ENCODE measurements around the gene PHF21A.

Gene PHF21A

DNA sequence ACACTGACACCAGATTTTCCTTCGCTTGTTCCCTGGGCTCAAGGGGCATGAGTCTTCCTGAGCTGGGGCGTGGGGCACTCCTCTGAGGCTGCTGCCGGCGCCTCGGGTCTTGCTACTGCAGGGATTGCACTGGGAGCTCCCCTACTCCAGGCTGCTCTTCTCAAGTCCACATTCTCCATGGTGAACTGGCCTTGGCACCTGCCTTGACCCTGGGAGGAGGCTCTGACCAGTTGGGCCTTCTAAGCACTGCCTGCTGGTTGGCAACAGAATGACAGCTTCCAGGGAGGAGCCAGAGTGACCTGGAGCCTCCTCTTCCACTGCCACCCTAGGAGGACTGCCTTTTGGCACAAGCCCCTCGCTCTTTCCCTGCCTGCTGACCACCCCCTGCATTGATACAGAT lies 223.7 kb downstream of the PHF21A start:
- FAIRE-seq: no peak

DNA sequence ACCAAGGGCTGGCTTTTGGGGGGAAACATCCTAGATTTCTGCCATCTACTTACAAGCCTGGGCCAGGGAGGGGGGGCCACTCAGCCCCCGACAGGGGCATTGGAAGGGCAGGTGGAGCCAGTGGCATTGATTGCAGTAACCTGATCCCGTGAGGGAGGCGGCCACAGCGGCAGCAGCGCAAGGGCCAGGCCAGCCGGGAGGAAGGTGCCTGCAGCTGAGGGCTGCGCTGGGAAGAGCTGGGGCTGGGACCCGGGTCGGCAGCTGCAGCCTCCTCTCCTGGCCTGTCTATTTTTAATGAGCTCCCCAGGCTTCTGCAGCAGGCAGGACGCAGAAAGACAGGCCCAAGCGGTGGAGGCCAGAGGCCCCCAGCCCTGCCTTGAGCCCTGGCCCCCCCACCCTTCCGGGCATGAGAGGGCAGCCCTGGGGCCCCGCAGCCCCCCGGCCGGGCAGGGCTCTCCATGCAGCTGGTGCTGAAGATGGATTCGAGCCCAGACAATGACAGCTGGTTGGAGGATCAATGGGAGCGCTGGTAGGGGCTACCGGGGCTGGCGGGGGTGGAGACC lies 224.8 kb downstream of the PHF21A start:
- no peak for FAIRE-seq

DNA sequence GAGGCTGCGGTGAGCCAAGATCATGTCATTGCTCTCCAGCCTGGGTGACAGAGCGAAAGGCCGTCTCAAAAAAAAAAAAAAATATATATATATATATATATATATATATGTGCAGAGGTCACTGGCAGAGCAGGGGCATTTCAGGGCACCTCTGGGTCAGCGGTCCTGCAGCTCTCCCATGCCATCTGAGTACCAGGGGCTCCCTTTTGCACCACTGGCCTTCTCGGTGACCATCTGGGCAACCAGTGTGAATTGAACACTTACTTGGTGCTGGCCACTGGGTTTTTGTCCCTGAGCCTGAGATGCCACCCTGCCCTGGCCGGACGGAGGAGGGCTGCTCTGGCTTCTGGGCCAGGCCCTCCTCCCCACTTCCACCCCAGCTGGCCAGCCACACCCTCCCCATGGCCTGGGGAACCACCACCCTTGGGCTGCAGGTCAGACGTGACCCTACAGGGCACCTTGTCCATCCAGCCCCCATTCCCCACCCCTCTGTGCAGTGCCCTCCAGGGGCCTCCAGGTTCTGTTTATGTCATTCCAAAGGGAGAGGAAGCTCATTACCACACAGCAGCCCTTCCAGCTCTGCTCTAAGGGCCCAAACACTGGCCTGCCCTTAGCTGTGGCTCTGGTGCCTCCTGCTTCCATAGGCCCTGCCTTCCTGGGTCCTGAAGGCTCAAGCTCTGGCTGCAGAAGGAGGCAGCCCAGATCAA lies 225.5 kb downstream of the PHF21A start:
- no peak for FAIRE-seq

DNA sequence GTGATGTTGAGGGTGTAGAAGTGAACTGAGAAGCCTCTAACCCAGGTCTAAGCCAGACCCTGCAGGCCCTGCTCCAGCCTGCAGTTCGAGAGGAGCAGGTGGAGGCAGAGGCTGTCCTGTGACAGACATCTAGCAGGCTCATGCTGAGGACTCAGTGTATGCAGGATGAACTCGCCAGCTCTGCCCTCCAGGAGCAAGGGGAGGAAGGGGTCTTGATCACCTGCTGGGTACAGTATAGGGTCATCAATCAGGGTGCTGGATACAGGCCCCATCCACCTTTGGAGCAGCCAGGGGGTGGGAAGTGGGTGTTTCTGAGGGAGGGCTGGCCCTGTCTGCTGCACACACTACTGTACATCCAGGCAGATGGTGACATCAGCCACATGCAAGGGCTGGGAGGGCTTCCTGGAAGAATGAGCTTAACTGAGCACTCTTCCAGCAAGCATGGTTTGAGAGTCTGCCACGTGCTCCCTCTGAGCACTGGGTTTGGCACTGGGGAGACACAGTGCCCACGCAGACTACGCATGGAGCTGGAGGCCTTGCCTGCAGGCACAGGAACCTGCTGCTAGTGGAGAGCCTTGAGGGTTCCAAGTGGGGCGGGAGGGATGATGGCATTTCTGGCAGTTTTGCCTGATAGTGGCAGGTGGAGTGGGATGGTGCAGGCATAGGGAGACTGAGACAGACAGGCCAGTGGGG lies 226.6 kb downstream of the PHF21A start:
- no peak for FAIRE-seq

DNA sequence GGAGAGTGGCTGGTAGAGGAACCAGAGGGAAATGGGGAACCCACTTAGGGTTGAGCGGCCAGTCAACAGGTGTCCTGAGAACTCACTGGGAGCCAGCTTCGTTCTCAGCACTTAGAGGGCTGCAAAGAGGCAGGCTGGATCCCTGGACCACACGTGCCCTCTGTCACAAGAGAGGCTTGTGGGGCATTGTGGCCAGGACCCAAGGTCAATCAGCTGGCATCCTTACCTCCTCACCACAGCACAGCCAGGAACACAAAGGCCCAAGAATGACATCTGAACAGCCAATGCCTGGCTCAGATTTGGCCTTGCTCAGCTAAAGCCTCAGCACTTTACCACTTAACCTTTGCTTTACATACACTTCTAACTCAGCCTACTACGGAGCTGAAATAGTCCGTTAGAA lies 228.4 kb downstream of the PHF21A start:
- FAIRE-seq: no peak

DNA sequence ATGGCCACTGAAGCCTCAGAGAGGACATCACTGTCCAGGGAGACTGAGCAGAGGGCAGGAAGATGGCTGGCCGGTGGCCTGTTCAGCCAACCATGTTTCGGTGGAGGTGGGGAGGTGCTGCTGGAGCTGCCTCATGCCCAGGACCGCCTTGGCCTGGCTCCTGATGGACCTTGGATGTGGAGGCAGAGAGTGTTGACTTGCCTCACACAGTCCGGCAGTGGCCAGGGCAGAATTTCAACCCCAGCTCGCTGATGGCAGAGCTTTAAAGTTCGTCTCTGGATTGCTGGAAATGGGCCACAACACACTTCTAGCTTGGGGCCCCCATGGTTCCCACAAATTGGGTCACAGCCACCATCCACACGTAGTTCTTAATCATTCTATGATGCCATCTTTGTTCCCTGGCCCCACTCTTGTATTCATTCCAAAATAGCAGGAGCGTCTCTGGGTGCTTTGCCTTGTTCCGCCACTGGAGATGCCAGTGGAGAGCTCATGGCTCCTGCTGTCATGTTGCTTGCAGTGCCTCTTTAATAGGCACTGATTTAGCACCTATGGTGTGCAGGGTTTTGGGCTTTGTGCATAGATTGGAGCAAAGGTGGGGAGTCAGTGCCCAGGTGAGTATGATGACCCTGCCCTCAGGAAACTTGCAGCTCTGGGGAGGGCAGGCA lies 230.2 kb downstream of the PHF21A start:
- no peak for FAIRE-seq

DNA sequence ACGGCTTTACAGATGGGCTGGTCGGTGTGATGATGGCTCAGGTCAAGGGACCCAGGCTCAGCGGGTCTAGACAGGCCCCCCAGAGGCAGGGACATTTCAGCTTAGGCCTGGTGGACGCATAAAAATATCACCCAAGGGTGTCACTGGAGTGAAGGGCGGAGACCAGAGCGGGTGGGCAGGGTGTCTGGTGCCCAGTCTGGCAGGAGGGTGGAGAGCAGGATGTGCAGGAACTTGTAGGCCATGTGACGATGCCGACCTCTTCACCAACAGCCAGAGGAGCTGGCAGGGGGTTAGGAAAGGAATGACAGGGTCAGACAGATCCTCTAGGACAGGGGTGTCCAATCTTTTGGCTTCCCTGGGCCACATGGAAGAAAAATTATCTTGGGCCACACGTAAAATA lies 231.3 kb downstream of the PHF21A start:
- FAIRE-seq: no peak

DNA sequence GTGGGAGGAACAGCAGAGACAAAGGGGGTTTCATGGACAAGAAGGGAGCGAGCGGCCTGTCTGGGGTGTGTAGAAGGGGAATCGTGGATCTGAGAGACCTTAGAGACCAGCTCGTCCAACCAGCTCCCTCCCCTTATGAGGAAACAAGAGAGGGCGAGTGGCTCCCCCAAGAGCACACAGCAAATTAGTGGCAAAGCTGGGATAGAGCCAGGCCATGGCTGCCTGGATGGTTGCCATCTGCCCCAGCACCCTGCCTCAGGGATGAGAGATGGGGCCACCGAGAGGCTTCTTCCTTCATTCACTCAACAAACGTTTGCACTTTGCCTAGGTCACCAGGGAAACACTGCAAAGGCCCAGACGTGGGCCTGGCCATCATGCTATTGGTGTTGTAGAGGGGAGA lies 231.7 kb downstream of the PHF21A start:
- FAIRE-seq: no peak

DNA sequence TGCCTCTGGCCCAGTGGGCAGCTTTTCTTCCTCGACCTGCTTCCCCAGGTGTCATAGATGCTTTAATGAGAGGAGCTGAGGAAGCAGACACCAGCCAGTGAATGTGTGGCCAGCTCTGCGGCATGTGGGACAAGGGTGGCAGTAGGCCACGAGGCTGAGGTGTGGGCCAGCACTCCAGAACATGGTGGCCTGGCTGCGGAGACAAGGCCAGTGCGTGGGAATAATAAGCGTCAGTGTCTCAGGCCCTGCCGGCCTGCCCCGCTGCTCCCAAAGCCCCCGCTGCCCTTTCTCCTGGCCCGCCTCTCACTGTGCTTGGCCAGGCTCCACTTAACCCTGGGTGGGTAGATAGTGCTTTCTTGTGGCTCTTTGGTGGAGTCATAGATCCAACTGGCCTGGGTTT lies 233.7 kb downstream of the PHF21A start:
- no peak for FAIRE-seq

DNA sequence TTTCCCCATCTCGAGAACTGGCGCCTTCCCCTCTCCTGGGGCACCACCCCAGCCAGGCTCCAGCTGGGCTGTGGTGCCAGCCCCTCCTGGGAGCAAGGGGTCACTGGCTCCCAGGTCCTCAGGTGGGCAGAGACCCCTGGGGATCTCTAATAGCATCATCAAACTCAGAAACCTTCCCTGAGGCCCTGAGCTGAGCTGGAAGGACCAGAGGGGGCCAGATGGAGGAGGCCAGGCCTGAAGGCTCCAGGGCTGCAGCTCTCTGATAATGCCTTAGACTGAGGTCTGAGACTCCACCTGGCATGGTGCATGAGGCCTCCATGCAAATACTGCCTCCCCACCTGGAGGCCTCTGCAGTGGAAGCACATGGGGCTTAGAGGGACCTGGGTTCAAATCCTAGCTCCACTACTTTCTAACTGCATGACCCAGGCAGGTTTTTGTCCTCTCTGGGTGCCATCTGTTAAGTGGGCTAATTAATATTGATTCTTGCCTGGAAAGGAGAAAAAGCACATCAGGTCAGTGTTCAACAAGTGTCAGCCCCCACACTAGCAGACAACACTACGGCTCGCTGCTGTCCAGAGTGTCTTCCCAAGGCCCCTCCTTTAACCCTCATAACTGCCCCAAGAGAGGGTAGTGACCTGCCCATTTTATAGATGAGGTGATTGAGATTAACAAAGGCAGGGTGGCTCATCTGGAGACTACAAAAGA lies 234.3 kb downstream of the PHF21A start:
- FAIRE-seq: no peak

DNA sequence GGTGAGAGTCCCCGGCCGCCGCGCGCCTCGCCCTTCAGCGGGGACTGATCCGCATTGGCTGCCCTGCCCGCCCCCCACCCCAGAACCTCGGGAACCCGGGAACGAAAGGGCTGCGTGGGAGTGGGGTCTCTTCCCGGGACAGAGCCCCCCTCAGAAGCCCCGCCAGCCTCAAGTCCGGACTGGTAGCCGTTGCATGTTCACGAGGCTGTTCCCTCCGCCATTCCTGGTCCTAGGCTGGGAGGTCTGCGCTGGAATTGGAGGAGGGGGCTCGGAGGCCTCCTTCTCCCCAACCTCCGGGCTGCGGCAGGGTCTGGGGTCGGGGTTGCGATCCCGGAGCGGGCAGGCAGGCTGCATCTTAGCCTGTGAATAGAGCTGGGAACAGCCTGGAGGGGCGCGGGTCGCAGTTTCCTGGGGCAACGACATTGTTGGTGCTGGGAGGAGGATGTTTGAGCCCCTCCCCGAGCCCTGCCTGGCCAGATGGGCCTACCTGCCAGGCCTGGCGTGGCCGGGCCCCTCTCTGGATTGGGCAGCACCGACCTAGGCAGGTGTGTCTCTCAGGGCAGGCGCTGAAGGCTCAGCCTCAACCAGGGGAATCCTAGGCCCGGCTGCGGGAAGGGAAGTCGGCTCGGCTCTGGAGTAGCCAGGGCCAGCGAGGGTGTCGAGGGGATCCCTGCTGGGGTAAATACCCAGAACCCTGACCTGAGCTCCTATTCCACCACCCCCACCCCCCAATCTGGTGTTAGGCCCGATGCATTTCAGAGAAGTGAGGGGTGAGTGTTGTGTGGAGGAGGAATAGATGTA lies 235.1 kb downstream of the PHF21A start:
- FAIRE-seq: no peak

DNA sequence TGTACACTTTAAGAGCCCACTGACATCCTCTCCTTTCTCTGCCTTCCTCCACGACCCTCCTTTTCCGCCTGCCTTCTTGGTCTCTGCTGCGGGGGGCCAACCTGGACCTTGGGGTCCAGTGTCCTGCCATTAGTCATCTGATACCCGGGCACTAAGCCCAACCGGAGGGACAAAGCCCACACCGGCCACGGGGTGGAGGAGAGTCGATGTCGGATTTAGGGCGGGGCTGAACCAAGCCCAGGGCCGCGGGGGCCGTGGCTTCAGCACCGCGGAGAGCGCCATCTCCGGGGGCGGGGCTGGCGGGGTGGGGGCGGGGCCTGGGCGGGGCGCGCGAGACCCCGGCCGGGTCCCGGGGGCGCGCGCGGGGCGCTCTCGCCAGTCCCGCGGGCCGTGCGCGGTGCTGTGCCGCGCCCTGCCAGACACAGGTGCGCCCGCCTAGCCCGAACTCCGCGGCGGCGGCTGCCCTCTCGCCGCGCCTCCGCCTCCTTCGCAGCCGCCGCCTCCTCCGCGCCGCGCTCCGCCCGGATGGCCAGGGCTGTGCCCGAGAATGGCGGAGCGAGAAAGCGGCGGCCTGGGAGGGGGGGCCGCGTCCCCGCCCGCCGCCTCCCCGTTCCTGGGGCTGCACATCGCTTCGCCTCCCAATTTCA lies 235.9 kb downstream of the PHF21A start, which contains the start of gene MAPK8IP1:
Gene MAPK8IP1 (plus strand): TSS at position 378 of the 647 bp plus-strand sequence. CDS start 170 bp downstream, at position 548.
- FAIRE-seq: no peak

DNA sequence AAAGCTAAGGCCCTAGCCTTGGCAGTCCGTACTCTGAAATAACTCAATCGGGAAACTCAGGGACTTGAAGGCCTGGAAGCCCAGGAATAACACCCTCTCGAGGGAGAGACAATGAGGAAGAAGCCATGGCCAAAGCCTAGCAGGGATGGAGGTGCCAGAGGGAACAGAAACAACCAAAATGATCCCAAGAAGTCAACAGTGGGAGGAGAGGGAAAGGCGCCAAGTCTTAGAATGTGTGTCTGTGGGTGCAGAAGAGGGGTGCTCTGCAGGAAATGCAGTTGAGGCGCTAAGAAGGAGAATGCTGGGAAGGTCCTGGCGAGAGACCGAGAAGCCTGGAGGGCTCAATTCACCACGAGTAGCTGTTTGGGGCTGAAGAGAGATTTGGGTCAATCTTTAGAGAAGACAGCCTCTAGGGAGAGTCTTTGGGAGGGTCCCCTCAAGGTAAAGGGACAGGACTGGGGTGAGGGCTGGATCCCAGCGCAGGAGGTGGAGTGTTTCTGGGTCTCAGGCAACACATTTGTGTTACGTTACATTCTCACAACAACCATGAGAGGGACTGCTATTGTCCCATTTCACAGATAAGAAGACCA lies 236.6 kb downstream of the PHF21A start:
- no peak for FAIRE-seq

Measured in TTC549 (cell line).